NCI-H2196 treated with DMSO at 0.1 percent for 48 hours (cell line): ENCODE measurements around the gene SPECC1.
"Not testable (repeated sequence)": the region's sequence is repeated elsewhere in the genome, so short reads cannot be mapped to it uniquely, and the experiment has no call there.

ENCODE experiments used
- DNase-seq: peaks from one replicate; lab custom pipeline; 2025; ENCODE audit not compliant: unreplicated experiment; lab: John Stamatoyannopoulos, UW

The SPECC1 gene

GRCh38 chr17:20125724-20126123, 116.6 kb downstream of the SPECC1 start:
- no peak for DNase-seq

- no peak for DNase-seq
Observed at GRCh38 chr17:20127360-20128035, 118.3 kb downstream of the SPECC1 start.

- no peak for DNase-seq
Observed at GRCh38 chr17:20128036-20128667, 119.0 kb downstream of the SPECC1 start.

GRCh38 chr17:20133517-20133916, 124.4 kb downstream of the SPECC1 start:
- no peak for DNase-seq

- no peak for DNase-seq
Observed at GRCh38 chr17:20141198-20141972, 132.2 kb downstream of the SPECC1 start.

GRCh38 chr17:20142268-20142667, 133.1 kb downstream of the SPECC1 start:
- no peak for DNase-seq

GRCh38 chr17:20143740-20144139, 134.6 kb downstream of the SPECC1 start:
- no peak for DNase-seq

- DNase-seq, result no peak
Observed at GRCh38 chr17:20145567-20145966, 136.4 kb downstream of the SPECC1 start.

GRCh38 chr17:20149251-20149650, 140.1 kb downstream of the SPECC1 start:
- no peak for DNase-seq

GRCh38 chr17:20151174-20151573, 142.0 kb downstream of the SPECC1 start:
- DNase-seq, result no peak

GRCh38 chr17:20153231-20153630, 144.1 kb downstream of the SPECC1 start:
- no peak for DNase-seq

GRCh38 chr17:20154286-20155000, 145.3 kb downstream of the SPECC1 start:
- no peak for DNase-seq

- peak; percentile 86 for DNase-seq
Observed at GRCh38 chr17:20155258-20156195, 146.4 kb downstream of the SPECC1 start.

GRCh38 chr17:20156196-20157000, 147.2 kb downstream of the SPECC1 start:
- DNase-seq, result peak; percentile 27

GRCh38 chr17:20157001-20157310, 147.8 kb downstream of the SPECC1 start:
- DNase-seq, result no peak

- no peak for DNase-seq
Observed at GRCh38 chr17:20158580-20158979, 149.4 kb downstream of the SPECC1 start.

GRCh38 chr17:20159406-20160069, 150.4 kb downstream of the SPECC1 start:
- no peak for DNase-seq

- DNase-seq, result not testable (repeated sequence)
Observed at GRCh38 chr17:20165516-20165915, 156.4 kb downstream of the SPECC1 start.

- no peak for DNase-seq
Observed at GRCh38 chr17:20170085-20170484, 160.9 kb downstream of the SPECC1 start.
